ENCODE results near the gene CENPQ.
A peak's percentile ranks its signal among the peaks of the same experiment; 100 is the strongest.

The CENPQ gene

DNA sequence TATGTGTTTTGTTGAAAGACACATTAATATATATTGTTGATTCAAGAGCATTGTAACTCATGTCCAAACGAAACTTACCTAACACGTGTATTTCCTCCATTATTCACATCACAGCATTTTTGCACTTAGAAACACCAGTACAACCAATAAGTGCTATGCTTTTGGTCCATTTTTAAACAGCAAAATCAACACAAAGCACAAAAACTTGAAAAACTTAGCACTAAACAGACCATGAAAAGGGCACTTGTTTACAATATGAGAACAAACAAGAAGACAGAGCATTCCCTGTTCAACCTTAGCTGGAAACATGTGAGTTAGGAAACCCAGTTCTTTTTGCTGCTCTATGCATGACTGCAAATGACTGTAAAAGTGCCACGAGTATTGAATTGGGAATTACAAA is 46.2 kb downstream of the CENPQ start:
- Mint-ChIP-seq H3K9me3 (peaks cover 10% of the 10 kb centered on the region), H3K4me3 (no peak overlapping the region), H3K27me3 (ENCODE audit: low read depth) (peaks cover 3% of the 10 kb centered on the region), H3K27ac (no peak overlapping the region), H3K4me1 (no peaks in the 10 kb centered on the region), H3K36me3 (ENCODE audit: low read depth) (no peaks in the 10 kb centered on the region)
- TF ChIP-seq, protein P1, sequence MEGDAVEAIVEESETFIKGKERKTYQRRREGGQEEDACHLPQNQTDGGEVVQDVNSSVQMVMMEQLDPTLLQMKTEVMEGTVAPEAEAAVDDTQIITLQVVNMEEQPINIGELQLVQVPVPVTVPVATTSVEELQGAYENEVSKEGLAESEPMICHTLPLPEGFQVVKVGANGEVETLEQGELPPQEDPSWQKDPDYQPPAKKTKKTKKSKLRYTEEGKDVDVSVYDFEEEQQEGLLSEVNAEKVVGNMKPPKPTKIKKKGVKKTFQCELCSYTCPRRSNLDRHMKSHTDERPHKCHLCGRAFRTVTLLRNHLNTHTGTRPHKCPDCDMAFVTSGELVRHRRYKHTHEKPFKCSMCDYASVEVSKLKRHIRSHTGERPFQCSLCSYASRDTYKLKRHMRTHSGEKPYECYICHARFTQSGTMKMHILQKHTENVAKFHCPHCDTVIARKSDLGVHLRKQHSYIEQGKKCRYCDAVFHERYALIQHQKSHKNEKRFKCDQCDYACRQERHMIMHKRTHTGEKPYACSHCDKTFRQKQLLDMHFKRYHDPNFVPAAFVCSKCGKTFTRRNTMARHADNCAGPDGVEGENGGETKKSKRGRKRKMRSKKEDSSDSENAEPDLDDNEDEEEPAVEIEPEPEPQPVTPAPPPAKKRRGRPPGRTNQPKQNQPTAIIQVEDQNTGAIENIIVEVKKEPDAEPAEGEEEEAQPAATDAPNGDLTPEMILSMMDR (IDR thresholded peaks at IDR 0.05; ENCODE audit: unreplicated experiment in 3 of 3) = no peak

DNA sequence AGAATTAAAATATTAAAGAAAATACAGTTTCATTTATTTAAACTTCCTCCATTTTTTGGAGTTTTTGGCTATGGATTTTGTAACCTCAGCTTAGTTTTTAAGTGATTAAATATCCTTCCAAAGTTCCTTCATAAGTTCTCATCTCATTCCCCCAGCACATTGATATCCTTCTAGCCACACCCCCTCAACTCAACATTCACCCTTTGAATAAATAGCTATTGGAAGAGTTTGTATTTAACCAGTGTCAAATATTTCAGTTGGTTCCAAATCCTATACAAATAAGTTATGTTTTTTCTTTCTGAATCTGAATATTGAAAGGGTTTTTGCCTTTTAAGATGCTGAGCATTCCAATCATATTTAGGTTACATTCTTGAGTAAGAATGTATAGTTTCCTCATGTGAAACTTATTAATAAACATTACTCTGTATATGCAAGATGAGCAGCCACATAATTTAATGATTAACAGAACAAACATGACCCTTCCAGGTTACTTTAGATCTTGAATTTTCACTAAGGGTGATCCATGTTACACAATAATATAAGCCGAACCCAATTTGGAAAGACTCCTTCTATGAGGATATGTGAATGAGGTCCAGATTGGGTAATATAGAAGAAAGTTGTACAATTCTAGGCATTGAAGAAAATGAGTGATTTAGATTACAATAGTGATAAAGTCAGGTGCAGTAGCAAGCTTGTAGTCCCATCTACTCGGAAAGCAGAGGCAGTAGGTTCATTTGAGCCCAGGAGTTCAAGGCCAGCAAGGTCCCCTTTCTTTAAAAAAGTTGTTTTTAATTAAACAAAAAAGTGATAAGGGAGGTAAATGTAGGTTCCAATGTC is 50.2 kb downstream of the CENPQ start:
- Mint-ChIP-seq H3K27me3 (ENCODE audit: low read depth) (no peaks in the 10 kb centered on the region), H3K4me1 (no peaks in the 10 kb centered on the region), H3K4me3 (no peak overlapping the region), H3K36me3 (ENCODE audit: low read depth) (no peaks in the 10 kb centered on the region), H3K27ac (peak overlapping the region in 1 of 3 experiments; percentile 26), H3K9me3 (no peaks in the 10 kb centered on the region)
- TF ChIP-seq, protein P1 (IDR thresholded peaks at IDR 0.05; ENCODE audit: unreplicated experiment in 3 of 3) = no peak

DNA sequence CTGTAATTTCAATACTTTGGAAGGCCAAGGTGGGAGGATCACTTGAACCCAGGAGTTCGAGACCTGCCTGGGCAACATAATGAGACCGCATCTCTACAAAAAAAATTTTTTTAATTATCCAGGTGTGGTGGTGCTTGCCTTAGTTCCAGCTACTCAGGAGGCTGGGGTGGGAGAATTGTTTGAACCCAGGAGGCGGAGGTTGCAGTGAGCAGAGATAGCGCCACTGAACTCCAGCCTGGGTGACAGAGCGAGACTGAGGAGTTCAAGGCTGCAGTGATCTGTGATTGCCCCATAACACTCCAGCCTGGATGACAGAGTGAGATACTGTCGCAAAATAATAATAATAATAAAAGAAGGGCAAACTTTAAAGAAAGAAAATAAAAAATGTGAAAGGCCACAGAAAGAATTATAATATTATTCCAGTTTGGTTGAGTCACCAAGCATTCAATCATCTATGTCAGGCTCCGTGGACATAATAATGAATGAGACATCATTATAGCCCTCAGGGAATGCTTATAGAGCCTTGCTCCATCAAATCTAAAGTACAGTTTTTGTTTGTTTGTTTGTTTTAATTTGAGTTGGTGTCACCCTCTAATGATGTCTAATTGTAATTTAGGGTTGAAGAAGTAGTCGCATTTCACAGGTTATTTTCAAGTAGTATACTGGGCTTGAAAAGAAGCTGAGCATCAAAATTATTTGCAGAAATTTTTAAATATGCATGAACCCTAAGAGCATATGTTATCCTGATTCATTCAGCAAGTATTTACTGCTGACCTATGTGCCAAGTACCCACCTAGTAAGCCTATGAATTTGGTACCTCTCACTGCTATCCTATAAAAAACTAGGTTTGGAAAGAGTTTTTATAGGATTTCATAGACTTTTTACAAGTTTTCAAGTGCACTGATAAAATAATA is 51.7 kb downstream of the CENPQ start:
- no peaks in the 10 kb centered on the region for H3K36me3 Mint-ChIP-seq (ENCODE audit: low read depth)
- no peaks in the 10 kb centered on the region for H3K9me3 Mint-ChIP-seq
- no peak overlapping the region for H3K27ac Mint-ChIP-seq
- H3K27me3 Mint-ChIP-seq (ENCODE audit: low read depth) = no peaks in the 10 kb centered on the region
- H3K4me3 Mint-ChIP-seq = no peak overlapping the region
- TF ChIP-seq, protein P1 (IDR thresholded peaks at IDR 0.05; ENCODE audit: unreplicated experiment in 3 of 3) = no peak
- H3K4me1 Mint-ChIP-seq = no peaks in the 10 kb centered on the region

DNA sequence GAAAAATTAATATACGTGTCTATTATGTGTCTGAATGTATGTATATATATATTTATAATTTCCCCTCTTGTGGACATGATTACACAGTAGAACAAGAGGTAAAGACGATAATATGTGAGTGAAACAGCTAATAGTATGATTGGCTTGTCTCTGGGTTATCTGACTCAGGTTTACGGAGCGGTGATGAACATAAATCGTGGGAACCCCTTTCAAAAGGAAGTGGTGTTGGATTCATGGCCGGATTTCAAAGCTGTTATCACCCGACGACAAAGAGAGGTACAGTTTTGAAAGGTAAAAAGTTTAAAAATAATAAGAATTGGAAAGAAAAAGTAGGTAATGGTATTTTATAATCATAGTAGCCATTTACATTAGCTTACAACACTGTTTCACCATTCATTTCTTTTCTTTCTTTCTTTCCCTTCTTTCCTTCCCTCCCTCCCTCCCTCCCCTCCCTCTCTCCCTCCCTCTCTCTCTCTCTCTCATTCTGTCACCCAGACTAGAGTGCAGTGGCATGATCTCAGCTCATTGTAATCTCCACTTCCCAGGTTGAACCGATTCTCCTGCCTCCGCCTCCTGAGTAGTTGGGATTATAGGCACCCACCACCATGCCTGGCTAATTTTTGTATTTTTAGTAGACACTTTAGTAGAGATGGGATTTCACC is 52.4 kb downstream of the CENPQ start:
- Mint-ChIP-seq H3K27ac (no peak overlapping the region), H3K36me3 (ENCODE audit: low read depth) (no peaks in the 10 kb centered on the region), H3K9me3 (no peaks in the 10 kb centered on the region), H3K27me3 (ENCODE audit: low read depth) (no peaks in the 10 kb centered on the region), H3K4me3 (no peak overlapping the region), H3K4me1 (no peaks in the 10 kb centered on the region)
- TF ChIP-seq, protein P1 (IDR thresholded peaks at IDR 0.05; ENCODE audit: unreplicated experiment in 3 of 3) = no peak

DNA sequence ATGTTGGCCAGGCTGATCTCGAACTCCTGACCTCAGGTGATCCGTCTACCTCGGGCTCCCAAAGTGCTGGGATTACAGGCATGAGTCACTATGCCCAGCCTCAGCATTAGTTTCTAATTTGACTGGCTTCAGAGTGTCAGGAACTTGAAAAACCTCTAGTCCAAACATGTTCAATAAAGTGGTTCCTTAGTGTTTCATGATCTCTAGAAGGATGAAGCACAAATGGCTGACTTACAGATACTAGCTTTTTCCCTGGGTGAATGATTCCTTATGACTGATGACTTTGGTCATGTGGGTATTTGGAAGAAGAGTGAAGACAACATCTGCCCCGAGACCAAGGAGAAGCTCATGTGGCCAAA is 53.0 kb downstream of the CENPQ start:
- Mint-ChIP-seq H3K4me1 (no peaks in the 10 kb centered on the region), H3K27me3 (ENCODE audit: low read depth) (no peaks in the 10 kb centered on the region), H3K36me3 (ENCODE audit: low read depth) (no peaks in the 10 kb centered on the region), H3K27ac (no peak overlapping the region), H3K4me3 (no peak overlapping the region), H3K9me3 (no peaks in the 10 kb centered on the region)
- TF ChIP-seq, protein P1 (IDR thresholded peaks at IDR 0.05; ENCODE audit: unreplicated experiment in 3 of 3) = no peak
